Activated naive CD4-positive, alpha-beta T cell treated with anti-CD3 and anti-CD28 coated beads, Interleukin-2, amount 50 U/mL, for 16 hours (primary cell): ENCODE measurements around the gene LFNG.

Experiments used
- DNase-seq: peaks from one replicate; pipeline ENCODE4 v3.0.0-alpha.2; 2020

Gene LFNG

GRCh38 chr7:2484868-2485267, 34.7 kb upstream of the LFNG start:
- DNase-seq: no peak

GRCh38 chr7:2487586-2488271, 31.8 kb upstream of the LFNG start:
- no peak for DNase-seq

- DNase-seq: no peak
These were observed 31.3 kb upstream of the LFNG start for GRCh38 chr7:2488272-2488645.

GRCh38 chr7:2488681-2489080, 30.9 kb upstream of the LFNG start:
- no peak for DNase-seq

- no peak for DNase-seq
These were observed 29.4 kb upstream of the LFNG start for GRCh38 chr7:2490181-2490651.

GRCh38 chr7:2492038-2492437, 27.5 kb upstream of the LFNG start:
- DNase-seq: no peak

- no peak for DNase-seq
These were observed 26.1 kb upstream of the LFNG start for GRCh38 chr7:2493205-2494164.

GRCh38 chr7:2494191-2495130, 25.1 kb upstream of the LFNG start:
- DNase-seq: no peak

- DNase-seq: no peak
These were observed 23.9 kb upstream of the LFNG start for GRCh38 chr7:2495418-2496299.

- no peak for DNase-seq
These were observed 23.2 kb upstream of the LFNG start for GRCh38 chr7:2496375-2496774.

- DNase-seq: no peak
These were observed 22.5 kb upstream of the LFNG start for GRCh38 chr7:2497065-2497464.

GRCh38 chr7:2497500-2498336, 21.9 kb upstream of the LFNG start:
- no peak for DNase-seq

GRCh38 chr7:2498708-2499107, 20.9 kb upstream of the LFNG start:
- no peak for DNase-seq

- no peak for DNase-seq
These were observed 20.4 kb upstream of the LFNG start for GRCh38 chr7:2499181-2499580.

GRCh38 chr7:2499719-2500430, 19.7 kb upstream of the LFNG start:
- DNase-seq: no peak

- no peak for DNase-seq
These were observed 18.9 kb upstream of the LFNG start for GRCh38 chr7:2500701-2501100.

- no peak for DNase-seq
These were observed 17.5 kb upstream of the LFNG start for GRCh38 chr7:2501947-2502646.

GRCh38 chr7:2502647-2502966, 17.0 kb upstream of the LFNG start:
- no peak for DNase-seq

GRCh38 chr7:2503056-2503941, 16.3 kb upstream of the LFNG start:
- DNase-seq: no peak
